Measurements from ENCODE around the gene AKT3. TPM values are rescaled to one million over a fixed set of nuclear protein-coding genes. Genes with fewer than 3 reads are reported as not detected.
"Not testable (repeated sequence)": the region's sequence is repeated elsewhere in the genome, so short reads cannot be mapped to it uniquely, and the experiment has no call there.

Gene AKT3
- total RNA-seq, 2 experiments from 2014 or later, result 29.3 to 34.6 TPM

- ChIA-PET POLR2A (no interaction called here), CTCF (no interaction called here)
- H3K27me3 Mint-ChIP-seq, result no peaks in the 10 kb centered on the region
- H3K36me3 Mint-ChIP-seq (ENCODE audit: low read depth), result peaks cover 16% of the 10 kb centered on the region
- peak; percentile 31 for DNase-seq
- ATAC-seq, result peak; percentile 72
- peaks cover 30% of the 10 kb centered on the region for H3K4me1 Mint-ChIP-seq
- H3K4me3 Mint-ChIP-seq, result no peak overlapping the region
- H3K27ac Mint-ChIP-seq, result peak overlapping the region; percentile 25
- intact Hi-C loops (cut with DNase I, micrococcal nuclease), result loop anchor here (5.0 to 10.0 kb wide), 3 partner anchors 176 to 254 kb away; no protein-coding TSS in a partner anchor
- peaks cover 12% of the 10 kb centered on the region for H3K9me3 Mint-ChIP-seq (ENCODE audit: low read depth)
Measured at GRCh38 chr1:243598433-243598832, 251.6 kb downstream of the AKT3 start.

- Mint-ChIP-seq H3K9me3 (ENCODE audit: low read depth) (peaks cover 8% of the 10 kb centered on the region), H3K27ac (no peak overlapping the region), H3K36me3 (ENCODE audit: low read depth) (peaks cover 14% of the 10 kb centered on the region), H3K27me3 (no peaks in the 10 kb centered on the region), H3K4me3 (no peak overlapping the region), H3K4me1 (peaks cover 30% of the 10 kb centered on the region)
- DNase-seq, result no peak
- ATAC-seq, result no peak
- POLR2A ChIA-PET, result no interaction called here
- CTCF ChIA-PET, result no interaction called here
- intact Hi-C loops (cut with DNase I, micrococcal nuclease), result loop anchor here (1.0 to 10.0 kb wide), 8 partner anchors 137 to 449 kb away; no protein-coding TSS in a partner anchor
Measured at GRCh38 chr1:243597383-243597782, 252.7 kb downstream of the AKT3 start.

GRCh38 chr1:243596431-243597062 is 253.5 kb downstream of the AKT3 start:
- peaks cover 6% of the 10 kb centered on the region for H3K9me3 Mint-ChIP-seq (ENCODE audit: low read depth)
- intact Hi-C loops (cut with DNase I, micrococcal nuclease), result loop anchor here (1.0 to 10.0 kb wide), 11 partner anchors 8 to 703 kb away; no protein-coding TSS in a partner anchor
- CTCF ChIA-PET, result no interaction called here

GRCh38 chr1:243595527-243596210 is 254.4 kb downstream of the AKT3 start:
- Mint-ChIP-seq H3K27me3 (no peaks in the 10 kb centered on the region), H3K27ac (peak overlapping the region; percentile 79), H3K4me3 (peak overlapping the region; percentile 23), H3K9me3 (ENCODE audit: low read depth) (peaks cover 8% of the 10 kb centered on the region), H3K36me3 (ENCODE audit: low read depth) (peaks cover 21% of the 10 kb centered on the region), H3K4me1 (peaks cover 30% of the 10 kb centered on the region)
- DNase-seq (peak; percentile 30), ATAC-seq (peak; percentile 72)
- intact Hi-C loops (cut with DNase I, micrococcal nuclease), result loop anchor here (1.0 to 10.0 kb wide), 10 partner anchors 7 to 704 kb away; no protein-coding TSS in a partner anchor
- ChIA-PET CTCF (no interaction called here), POLR2A (interaction anchor here (0.9 kb wide), 1 partner anchor 24 kb away, joined by 3 read pairs; no protein-coding TSS in a partner anchor)

More at GRCh38 chr1:243596431-243597062, 253.5 kb downstream of the AKT3 start:
- peak overlapping the region; percentile 79 for H3K27ac Mint-ChIP-seq
- peaks cover 18% of the 10 kb centered on the region for H3K36me3 Mint-ChIP-seq (ENCODE audit: low read depth)
- H3K4me3 Mint-ChIP-seq, result peak overlapping the region; percentile 23
- H3K4me1 Mint-ChIP-seq, result peaks cover 30% of the 10 kb centered on the region
- ATAC-seq (peak; percentile 61), DNase-seq (peak; percentile 51)
- POLR2A ChIA-PET, result interaction anchor here (0.9 kb wide), 1 partner anchor 23 kb away, joined by 3 read pairs; no protein-coding TSS in a partner anchor
- H3K27me3 Mint-ChIP-seq, result no peaks in the 10 kb centered on the region

- Mint-ChIP-seq H3K27ac (no peak overlapping the region), H3K4me3 (no peak overlapping the region), H3K4me1 (peaks cover 31% of the 10 kb centered on the region), H3K27me3 (no peaks in the 10 kb centered on the region), H3K36me3 (ENCODE audit: low read depth) (peaks cover 30% of the 10 kb centered on the region), H3K9me3 (ENCODE audit: low read depth) (peaks cover 15% of the 10 kb centered on the region)
- ATAC-seq, result no peak
- POLR2A ChIA-PET, result no interaction called here
- intact Hi-C loops (cut with DNase I, micrococcal nuclease), result loop anchor here in 1 of 2 experiments (10.0 kb wide), 1 partner anchor 250 kb away; no protein-coding TSS in a partner anchor
- DNase-seq, result no peak
- CTCF ChIA-PET, result no interaction called here
Measured at GRCh38 chr1:243594455-243594854, 255.6 kb downstream of the AKT3 start.

GRCh38 chr1:243589286-243589685 is 260.8 kb downstream of the AKT3 start:
- H3K27ac Mint-ChIP-seq; H3K4me3 Mint-ChIP-seq; DNase-seq; POLR2A ChIA-PET; CTCF ChIA-PET; H3K27me3 Mint-ChIP-seq; intact Hi-C loops (cut with DNase I, micrococcal nuclease): not testable (repeated sequence)
- ATAC-seq, result peak; percentile 24
- peaks cover 26% of the 10 kb centered on the region for H3K9me3 Mint-ChIP-seq (ENCODE audit: low read depth)
- peaks cover 63% of the 10 kb centered on the region for H3K36me3 Mint-ChIP-seq (ENCODE audit: low read depth)
- peaks cover 16% of the 10 kb centered on the region for H3K4me1 Mint-ChIP-seq

- POLR2A ChIA-PET, result interaction anchor here (0.6 kb wide), 1 partner anchor 1725 kb away, joined by 5 read pairs; no protein-coding TSS in a partner anchor
- intact Hi-C loops (cut with DNase I, micrococcal nuclease), result loop anchor here (1.0 kb wide), 1 partner anchor 8 kb away; no protein-coding TSS in a partner anchor
- DNase-seq, result no peak
Measured at GRCh38 chr1:243587823-243588560, 262.1 kb downstream of the AKT3 start.

GRCh38 chr1:243587285-243587684 is 262.8 kb downstream of the AKT3 start:
- no peak for DNase-seq
- H3K4me3 Mint-ChIP-seq, result no peak overlapping the region
- peaks cover 75% of the 10 kb centered on the region for H3K36me3 Mint-ChIP-seq (ENCODE audit: low read depth)
- ChIA-PET CTCF (no interaction called here), POLR2A (no interaction called here)
- H3K27me3 Mint-ChIP-seq, result no peaks in the 10 kb centered on the region
- H3K27ac Mint-ChIP-seq, result no peak overlapping the region
- intact Hi-C loops (cut with DNase I, micrococcal nuclease), result no loop called here
- peaks cover 43% of the 10 kb centered on the region for H3K9me3 Mint-ChIP-seq (ENCODE audit: low read depth)
- no peak for ATAC-seq
- peaks cover 16% of the 10 kb centered on the region for H3K4me1 Mint-ChIP-seq

More at GRCh38 chr1:243587823-243588560, 262.1 kb downstream of the AKT3 start:
- H3K27ac Mint-ChIP-seq, result peak overlapping the region; percentile 35
- peaks cover 16% of the 10 kb centered on the region for H3K4me1 Mint-ChIP-seq
- CTCF ChIA-PET, result no interaction called here
- H3K27me3 Mint-ChIP-seq, result no peaks in the 10 kb centered on the region
- H3K36me3 Mint-ChIP-seq (ENCODE audit: low read depth), result peaks cover 72% of the 10 kb centered on the region
- peak; percentile 94 for ATAC-seq
- no peak overlapping the region for H3K4me3 Mint-ChIP-seq
- peaks cover 38% of the 10 kb centered on the region for H3K9me3 Mint-ChIP-seq (ENCODE audit: low read depth)

- CTCF ChIA-PET, result interaction anchor here (0.8 kb wide), 1 partner anchor 243 kb away, joined by 4 read pairs; no protein-coding TSS in a partner anchor
- intact Hi-C loops (cut with DNase I, micrococcal nuclease), result no loop called here
- peaks cover 72% of the 10 kb centered on the region for H3K36me3 Mint-ChIP-seq (ENCODE audit: low read depth)
Measured at GRCh38 chr1:243585982-243586381, 264.1 kb downstream of the AKT3 start.

GRCh38 chr1:243582326-243582725 is 267.7 kb downstream of the AKT3 start:
- H3K9me3 Mint-ChIP-seq (ENCODE audit: low read depth), result peaks cover 35% of the 10 kb centered on the region
- no peaks in the 10 kb centered on the region for H3K27me3 Mint-ChIP-seq
- intact Hi-C loops (cut with DNase I, micrococcal nuclease), result no loop called here
- H3K36me3 Mint-ChIP-seq (ENCODE audit: low read depth), result peaks cover 66% of the 10 kb centered on the region
- DNase-seq (no peak), ATAC-seq (no peak)
- POLR2A ChIA-PET, result interaction anchor here (0.7 kb wide), 1 partner anchor 39 kb away, joined by 6 read pairs; no protein-coding TSS in a partner anchor
- H3K4me1 Mint-ChIP-seq, result peaks cover 2% of the 10 kb centered on the region
- H3K27ac Mint-ChIP-seq, result no peak overlapping the region
- CTCF ChIA-PET, result no interaction called here
- H3K4me3 Mint-ChIP-seq, result no peak overlapping the region

More at GRCh38 chr1:243585982-243586381, 264.1 kb downstream of the AKT3 start:
- POLR2A ChIA-PET, result no interaction called here
- Mint-ChIP-seq H3K27me3 (no peaks in the 10 kb centered on the region), H3K4me3 (no peak overlapping the region), H3K4me1 (peaks cover 16% of the 10 kb centered on the region), H3K9me3 (ENCODE audit: low read depth) (peaks cover 45% of the 10 kb centered on the region), H3K27ac (no peak overlapping the region)
- DNase-seq (no peak), ATAC-seq (no peak)

GRCh38 chr1:243580984-243581383 is 269.1 kb downstream of the AKT3 start:
- intact Hi-C loops (cut with DNase I, micrococcal nuclease), result no loop called here

More at GRCh38 chr1:243580984-243581383, 269.1 kb downstream of the AKT3 start:
- DNase-seq, result no peak
- Mint-ChIP-seq H3K4me3 (no peak overlapping the region), H3K27ac (no peak overlapping the region), H3K9me3 (ENCODE audit: low read depth) (peaks cover 36% of the 10 kb centered on the region), H3K4me1 (peaks cover 2% of the 10 kb centered on the region), H3K36me3 (ENCODE audit: low read depth) (peaks cover 67% of the 10 kb centered on the region), H3K27me3 (no peaks in the 10 kb centered on the region)
- CTCF ChIA-PET, result no interaction called here
- no peak for ATAC-seq
- POLR2A ChIA-PET, result no interaction called here

Measured in activated CD4-positive, alpha-beta T cell treated with anti-CD3 and anti-CD28 coated beads for 36 hours (primary cell).